ENCODE data around the gene PAX5.

DNA sequence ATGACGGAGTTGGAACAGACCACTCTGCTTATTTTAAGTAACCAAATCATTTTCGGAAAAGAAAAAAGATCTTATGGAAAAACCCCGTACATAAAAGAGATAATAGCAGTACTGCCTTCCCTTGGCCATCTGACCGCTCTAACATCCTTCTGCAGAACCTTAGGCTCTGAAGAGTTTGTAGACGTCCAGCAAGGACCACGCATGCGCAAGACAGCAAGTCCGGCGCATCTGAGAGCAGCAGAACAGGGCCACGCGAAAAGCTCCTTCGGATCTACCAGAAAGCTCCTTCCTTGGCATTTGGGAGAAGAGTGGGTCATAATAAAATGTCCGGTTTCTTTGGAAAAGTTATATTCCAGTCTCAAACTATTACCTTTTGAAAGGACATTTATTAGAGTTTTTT is 26.8 kb downstream of the PAX5 start:
- no peak for TF ChIP-seq TAF1 (IDR thresholded peaks at IDR 0.05; ENCODE audit: borderline replicate concordance, insufficient read depth, low read length)
- TF ChIP-seq REST (IDR thresholded peaks at IDR 0.05; ENCODE audit: insufficient read depth in 1 of 2, low read depth in 2 of 2, low read length in 2 of 2): no peak
- TF ChIP-seq POLR2AphosphoS5 (IDR thresholded peaks at IDR 0.05; ENCODE audit: low read depth, low read length): no peak

Measured in PFSK-1 (cell line).